Heart right ventricle (tissue), 16 donors: Measurements from ENCODE around the gene IKZF4. TPM values are rescaled to one million over a fixed set of nuclear protein-coding genes. Genes with fewer than 3 reads are reported as not detected.
"Not testable (repeated sequence)": the region's sequence is repeated elsewhere in the genome, so short reads cannot be mapped to it uniquely, and the experiment has no call there.

Source experiments
- ATAC-seq, 8 donors: fragments of 200-7000 bp; cut with Tn5 transposase; one replicate each; pipeline ENCODE4 v1.9.1; 2020; ENCODE audit warnings: mild to moderate bottlenecking in 8 of 8, moderate library complexity in 8 of 8, moderate number of reproducible peaks in 1 of 8
- DNase-seq, 2 donors: peaks; one replicate each; pipeline ENCODE4 v3.0.0-alpha.2; 2020
- H3K27ac ChIP-seq, 10 donors: fragments of 200-600 bp; sonication (generic) in 2 of 10; one replicate each; pipeline versions ENCODE4 v1.5.0 to v1.8.0; 2020 to 2022; ENCODE audit warnings: mild to moderate bottlenecking in 3 of 10
- H3K27me3 ChIP-seq, 7 donors: fragments of 200-600 bp; one replicate each; pipeline ENCODE4 v1.8.0; 2021 to 2022; ENCODE audit warnings: mild to moderate bottlenecking in 2 of 7
- H3K36me3 ChIP-seq, 9 donors: fragments of 200-600 bp; sonication (generic) in 1 of 9; one replicate each; pipeline versions ENCODE4 v1.5.0 to v1.8.0; 2020 to 2022; ENCODE audit warnings: mild to moderate bottlenecking in 2 of 9
- H3K4me1 ChIP-seq, 9 donors: fragments of 200-600 bp; sonication (generic) in 1 of 9; one replicate each; pipeline versions ENCODE4 v1.5.0 to v1.8.0; 2020 to 2022; ENCODE audit warnings: mild to moderate bottlenecking in 4 of 9
- H3K4me3 ChIP-seq, 10 donors: fragments of 200-600 bp; sonication (generic) in 2 of 10; one replicate each; pipeline versions ENCODE4 v1.5.0 to v1.8.0; 2020 to 2022; ENCODE audit warnings: mild to moderate bottlenecking in 7 of 10, moderate library complexity in 2 of 10
- H3K9me3 ChIP-seq, 11 donors: fragments of 200-600 bp in 10 of 11; sonication (generic) in 2 of 11; one replicate each; pipeline versions ENCODE4 v1.5.0 to v1.8.0; 2013 to 2022; ENCODE audit warnings: mild to moderate bottlenecking in 2 of 11, control low read depth in 1 of 11, moderate library complexity in 1 of 11
- CTCF ChIP-seq, 9 donors: fragments of 200-600 bp; sonication (generic) in 2 of 9; IDR thresholded peaks; one replicate each; pipeline versions ENCODE4 v1.5.0 to v1.8.0; 2021 to 2022; ENCODE audit warnings: antibody characterized with exemption in 9 of 9, mild to moderate bottlenecking in 5 of 9, moderate library complexity in 1 of 9
- WGBS, 2 donors: extraction: QIAGEN DNeasy Blood & Tissue Kit; methylation state at CpG; one replicate each; pipeline ENCODE4 v1.1.7; 2013; ENCODE audit warnings: inconsistent platforms in 1 of 2; 5-methylcytosine and 5-hydroxymethylcytosine counted together
- intact Hi-C, 10 donors: fragments of 100-400 bp; cut with DNase I; formaldehyde crosslinking; loops; one replicate each; pipeline versions ENCODE4 v1.11.1 to v1.14.2; 2022
- polyA plus RNA-seq, 2 donors: library from polyadenylated mRNA; stranded (reverse); fragments of 200-250 nt; gene quantifications; one replicate each; pipeline ENCODE4 v1.2.3, GENCODE V29; 2013
- total RNA-seq, 10 donors: library from RNA; stranded (reverse); fragmentation: NEBNext Ultra II Directional in 3 of 10; extraction: Animal tissue kit (Norgen Biotek cat#: 25700) in 3 of 10; gene quantifications; one replicate each; pipeline versions ENCODE4 v1.2.1 to v1.2.4, GENCODE V29; 2021 to 2023
- donor health status: Arrhythmogenic right ventricular cardiomyopathy.
- donor health status: ischemic (EF 13 %, LVEDD 7.1; RV severe dilation, severe dysfunction).
- donor health status: healthy with polysubstance abuse.
- donor health status: DM: no; HTN: yes; CAD: no.
- donor health status: DM: no; HTN: no; CAD: no.
- donor health status: ischemic (EF 25% LVEDD 6.9; RV normal size, moderate dysfunction).
- donor health status: ischemic (EF 25% LVEDD 5.7; RV mildly dilated, moderate dysfunction).
- donor health status: healthy.
- donor health status: DM: yes; HTN: yes; CAD: no.
- donor health status: Ischemic cardiomyopathy.
- donor health status: ischemic (EF 35%, LVEDD 5.7; RV mildly dilated, moderate dysfunction).
- donor health status: nonischemic (EF 11% LVEDD 7.7; RV severe dilation, severe dysfunction).
- donor health status: DM: yes; HTN: yes; CAD: no.
- donor health status: PGD.
- donor health status: ischemic (EF 29% LVEDD 5.4; RV normal size, mild dysfunction).
- donor health status: nonischemic (EF 23%, LVEDD 6.1; RV moderate dilation, normal function).

The IKZF4 gene
- total and polyA plus RNA-seq, 12 donors = 1.6 to 10.1 (median 7.1) TPM

GRCh38 chr12:56074396-56074795, 53.6 kb downstream of the IKZF4 start:
- Histone ChIP-seq H3K27ac (no peak overlapping the region), H3K36me3 (no peaks in the 10 kb centered on the region), H3K27me3 (peaks cover 0 to 1% (median 0%) of the 10 kb centered on the region in 7 donors), H3K4me3 (no peak overlapping the region), H3K4me1 (peaks cover 0 to 9% (median 5%) of the 10 kb centered on the region in 9 donors), H3K9me3 (no peaks in the 10 kb centered on the region)
- TF ChIP-seq CTCF (IDR thresholded peaks at IDR 0.05) = no peak
- no peak for ATAC-seq
- DNase-seq = no peak
- WGBS, 2 donors = 80 to 82% methylated on average over 5 of the region's 5 CpGs
- intact Hi-C loops = no loop called here

GRCh38 chr12:56077966-56078365, 57.1 kb downstream of the IKZF4 start:
- H3K27ac ChIP-seq, H3K4me3 ChIP-seq, H3K9me3 ChIP-seq, H3K36me3 ChIP-seq, DNase-seq, ATAC-seq: not testable (repeated sequence)
- WGBS, 2 donors = 90% methylated on average over 9 of the region's 9 CpGs
- H3K4me1 ChIP-seq = peaks cover 0 to 23% (median 18%) of the 10 kb centered on the region in 9 donors
- intact Hi-C loops = loop anchor here in 1 of 10 donors (5.0 kb wide), 1 partner anchor 39 kb away; the partner anchor contains the start of genes RPL41 and ZC3H10
- peaks cover 0 to 32% (median 9%) of the 10 kb centered on the region in 7 donors for H3K27me3 ChIP-seq

- intact Hi-C loops = loop anchor here in 1 of 10 donors (5.0 kb wide), 1 partner anchor 39 kb away; the partner anchor contains the start of genes RPL41 and ZC3H10
- H3K36me3 ChIP-seq = no peaks in the 10 kb centered on the region
- H3K4me3 ChIP-seq = peak overlapping the region in 3 of 10 donors; percentile 55 to 70 (median 61)
- H3K27ac ChIP-seq = peak overlapping the region in 1 of 10 donors; percentile 3
- peaks cover 0 to 23% (median 18%) of the 10 kb centered on the region in 9 donors for H3K4me1 ChIP-seq
- DNase-seq (no peak), ATAC-seq (no peak)
- no peaks in the 10 kb centered on the region for H3K9me3 ChIP-seq
- WGBS, 2 donors = 100% methylated on average over 1 of the region's 1 CpG
- TF ChIP-seq CTCF (IDR thresholded peaks at IDR 0.05) = no peak
- peaks cover 0 to 32% (median 9%) of the 10 kb centered on the region in 7 donors for H3K27me3 ChIP-seq
These were observed 57.6 kb downstream of the IKZF4 start for GRCh38 chr12:56078427-56078826.

GRCh38 chr12:56078931-56079722, 58.3 kb downstream of the IKZF4 start:
- no peaks in the 10 kb centered on the region for H3K36me3 ChIP-seq
- intact Hi-C loops = loop anchor here in 2 of 10 donors (1.0 to 5.0 kb wide), 2 partner anchors 25 to 38 kb away; partner anchors contain the start of genes PA2G4 (in 2 of the 2), RPL41 (in 1 of the 2) and ZC3H10 (in 1 of the 2)
- peak; percentile 52 to 79 (median 68) for TF ChIP-seq CTCF (IDR thresholded peaks at IDR 0.05)
- H3K27me3 ChIP-seq = peaks cover 0 to 32% (median 9%) of the 10 kb centered on the region in 7 donors
- H3K4me3 ChIP-seq = peak overlapping the region; percentile 19 to 70 (median 56)
- H3K9me3 ChIP-seq = no peaks in the 10 kb centered on the region
- peak overlapping the region in 9 of 10 donors; percentile 3 to 55 (median 41) for H3K27ac ChIP-seq
- ATAC-seq (peak; percentile 83 to 94 (median 89)), DNase-seq (peak; percentile 81 to 86)
- 1 to 2% methylated on average over 50 of the region's 50 CpGs for WGBS, 2 donors
- peaks cover 0 to 23% (median 18%) of the 10 kb centered on the region in 9 donors for H3K4me1 ChIP-seq
